ENCODE measurements around the gene CSNK2A3.

- TF ChIP-seq CTCF (conservative IDR thresholded peaks at IDR 0.05; ENCODE audit: low read depth, low read length) (no peak), EZH2 (IDR thresholded peaks at IDR 0.05; ENCODE audit: low read length, unreplicated experiment) (no peak), EZH2phosphoT487 (IDR thresholded peaks at IDR 0.05; ENCODE audit: borderline replicate concordance, low read length) (no peak)
Observed at GRCh38 chr11:11336664-11337063, 16.4 kb downstream of the CSNK2A3 start.
